ENCODE results near the gene SACS. TPM values are rescaled to one million over a fixed set of nuclear protein-coding genes. Genes with fewer than 3 reads are reported as not detected.

The SACS gene
- total and polyA plus RNA-seq, 2 of the 8 experiments (the other 6 are each of a cell fraction or from before 2014, with no cell fraction given): 11.0 to 54.2 TPM

- peaks cover 0 to 6% of the 10 kb centered on the region in 2 experiments for H4K20me1 ChIP-seq (replicated peaks in 1 of 2; ENCODE audit: control insufficient read depth in 1 of 2, insufficient read depth in 2 of 2, low read length in 2 of 2)
- H3K23me2 ChIP-seq (ENCODE audit: low read depth, low read length): no peaks in the 10 kb centered on the region
- no peak for DNase-seq (ENCODE audit: low read depth in 1 of 2, low spot score in 2 of 2)
- no peak overlapping the region for H3K9ac ChIP-seq (replicated peaks in 1 of 4; ENCODE audit: extremely low read depth in 1 of 4, low read depth in 3 of 4, low read length in 3 of 4)
- H2BK5ac ChIP-seq (ENCODE audit: low read depth, low read length): no peak overlapping the region
- H3K36me3 ChIP-seq (ENCODE audit: control insufficient read depth in 2 of 4, insufficient read depth in 4 of 4, low read length in 3 of 4): peaks cover 5 to 62% (median 38%) of the 10 kb centered on the region in 4 experiments
- no peak overlapping the region for H3K4me2 ChIP-seq (ENCODE audit: insufficient read depth in 1 of 2, low read depth in 2 of 2, low read length in 2 of 2)
- H3K23ac ChIP-seq (ENCODE audit: insufficient read length): no peak overlapping the region
- H4K5ac ChIP-seq (ENCODE audit: insufficient read length, low read depth, low read length): no peak overlapping the region
- 91% methylated on average over 1 of the region's 1 CpG; no CpG with 5 or more reads in 1 of the 2 experiments for WGBS, 2 experiments (ENCODE audit: extremely low coverage in 1 of 2, insufficient coverage in 1 of 2, insufficient read length in 1 of 2, insufficient replicate concordance in 2 of 2, low coverage in 1 of 2, low lambda C conversion rate in 2 of 2, missing lambda C conversion rate in 1 of 2)
- no peak overlapping the region for H3K56ac ChIP-seq (replicated peaks; ENCODE audit: insufficient read length, low read depth, low read length)
- no peaks in the 10 kb centered on the region for H3K79me1 ChIP-seq (ENCODE audit: low read depth, low read length)
- H2BK120ac ChIP-seq (replicated peaks; ENCODE audit: low read depth, low read length): no peak overlapping the region
- H3K14ac ChIP-seq (ENCODE audit: insufficient read length): no peak overlapping the region
- H3K18ac ChIP-seq (ENCODE audit: extremely low read depth, low read length): no peak overlapping the region
- no peak overlapping the region for H3K4me3 ChIP-seq (ENCODE audit: extremely low read depth in 1 of 4, insufficient read depth in 2 of 4, low read depth in 3 of 4, low read length in 4 of 4)
- H2BK20ac ChIP-seq (ENCODE audit: low read length): no peak overlapping the region
- no peak for FAIRE-seq
- H3K27me3 ChIP-seq (replicated peaks in 1 of 4; ENCODE audit: control insufficient read depth in 3 of 4, extremely low read depth in 1 of 4, insufficient read depth in 3 of 4, low read length in 3 of 4): no peaks in the 10 kb centered on the region
- no peak overlapping the region for H4K8ac ChIP-seq (ENCODE audit: extremely low read depth, insufficient read depth, low read length)
- no peak overlapping the region for H2BK12ac ChIP-seq (ENCODE audit: low read depth, low read length)
- no peak overlapping the region for H3K27ac ChIP-seq (ENCODE audit: low read depth, low read length)
- no peaks in the 10 kb centered on the region for H3K79me2 ChIP-seq (ENCODE audit: control insufficient read depth in 1 of 2, insufficient read depth in 2 of 2, low read length in 2 of 2)
- no peaks in the 10 kb centered on the region for H3K9me3 ChIP-seq (ENCODE audit: insufficient read depth in 2 of 2, low read depth in 1 of 2, low read length in 1 of 2)
- H4K91ac ChIP-seq (replicated peaks; ENCODE audit: insufficient read length, low read length): no peak overlapping the region
- H3K4me1 ChIP-seq (replicated peaks in 1 of 4; ENCODE audit: control insufficient read depth in 3 of 4, insufficient read depth in 4 of 4, low read length in 3 of 4): no peaks in the 10 kb centered on the region
- no peak overlapping the region for H2AFZ ChIP-seq (ENCODE audit: low read length)
- no peak overlapping the region for H2BK15ac ChIP-seq (ENCODE audit: low read length)
- H3K4ac ChIP-seq (replicated peaks; ENCODE audit: insufficient read length, low read depth, low read length): no peak overlapping the region
- CTCF ChIA-PET (ENCODE audit: partially characterized antibody): interaction anchor here (0.6 kb wide), 1 partner anchor 29 kb away, joined by 3 read pairs; no protein-coding TSS in a partner anchor
- H2AK5ac ChIP-seq (ENCODE audit: low read depth, low read length): no peak overlapping the region
- POLR2A ChIA-PET (ENCODE audit: partially characterized antibody): interaction anchor here (0.5 kb wide), 1 partner anchor 133 kb away, joined by 3 read pairs; no protein-coding TSS in a partner anchor
- no peak for TF ChIP-seq EGR1 (IDR thresholded peaks at IDR 0.05; ENCODE audit: borderline replicate concordance, low read depth, low read length)
Measured at GRCh38 chr13:23359882-23360281, 73.6 kb downstream of the SACS start.

Data from H1 (cell line).